K562 (cell line): Measurements from ENCODE around the gene GLCCI1. TPM values are rescaled to one million over a fixed set of nuclear protein-coding genes. Genes with fewer than 3 reads are reported as not detected.

Source experiments
- ATAC-seq: fragments of 200-7000 bp; cut with Tn5 transposase; 3 replicates; pipeline ENCODE4 v1.9.1; 2020; ENCODE audit warnings: moderate library complexity
- BruUV-seq: library from RNA; stranded (reverse); fragments of 400-500 nt; replicated peaks from 2 replicates; lab custom pipeline; 2021; lab: Mats Ljungman, UMichigan
- CTCF ChIA-PET: fragments of 300-600 bp; formaldehyde crosslinking; extraction: SDS; loops from one replicate; lab custom pipeline; 2021; ENCODE audit warnings: low intra/inter-chr PET ratio; lab: Yijun Ruan, JAX
- POLR2A ChIA-PET: fragments of 300-600, 350-650 bp; sonication (Branson Sonifier 250); formaldehyde crosslinking; extraction: SDS; loops from one replicate; lab custom pipeline; 2021; ENCODE audit warnings: antibody characterized with exemption, inconsistent platforms; lab: Yijun Ruan, JAX
- DNase-seq, 4 experiments: peaks; one replicate each; pipeline versions ENCODE4 v3.0.0 to v3.0.0-alpha.2; 2011 to 2018; ENCODE audit warnings: low spot score in 3 of 4, mixed read lengths in 3 of 4; ENCODE audit errors: extremely low read depth in 1 of 4
- FAIRE-seq: peaks from 2 replicates; lab custom pipeline; 2011; peaks lifted over from hg19 to GRCh38; lab: Jason Lieb, UNC
- H2AFZ ChIP-seq: 2 replicates; pipeline ENCODE4 v1.6.0; 2011; ENCODE audit warnings: low read depth, low read length, control low read depth, inconsistent platforms
- H3K27ac ChIP-seq: fragments of 200-600 bp; 3 replicates; pipeline ENCODE4 v1.8.0; 2011; ENCODE audit warnings: low read depth, mild to moderate bottlenecking, control low read depth, inconsistent platforms, low read length, moderate library complexity, mixed read lengths; ENCODE audit errors: extremely low read depth
- H3K27me3 ChIP-seq, 2 experiments: fragments of 300-600 bp in 1 of 2; 2 replicates in 1 of 2; 3 replicates in 1 of 2; pipeline versions ENCODE4 v1.6.0 to v1.8.0; 2011; ENCODE audit warnings: inconsistent platforms in 2 of 2, low read length in 2 of 2, mild to moderate bottlenecking in 1 of 2, mixed read lengths in 1 of 2, moderate library complexity in 1 of 2; ENCODE audit not compliant: control insufficient read depth in 2 of 2, insufficient read depth in 2 of 2
- H3K36me3 ChIP-seq: fragments of 300-600 bp; 3 replicates; pipeline ENCODE4 v1.8.0; 2011; ENCODE audit warnings: mild to moderate bottlenecking, low read length, inconsistent platforms; ENCODE audit not compliant: control insufficient read depth, insufficient read depth
- H3K4me1 ChIP-seq, 2 experiments: fragments of 200-600 bp in 1 of 2; replicated peaks in 1 of 2; 2 replicates in 1 of 2; 3 replicates in 1 of 2; pipeline versions ENCODE4 v1.5.1 to v1.8.0; 2011; ENCODE audit warnings: inconsistent platforms in 2 of 2, low read length in 2 of 2, mild to moderate bottlenecking in 1 of 2, mixed read lengths in 1 of 2, moderate library complexity in 1 of 2; ENCODE audit not compliant: control insufficient read depth in 2 of 2, insufficient read depth in 2 of 2
- H3K4me2 ChIP-seq: 2 replicates; pipeline ENCODE4 v1.6.1; 2011; ENCODE audit warnings: low read length, control low read depth, inconsistent platforms, mixed read lengths; ENCODE audit not compliant: insufficient read depth
- H3K4me3 ChIP-seq: fragments of 200-600 bp; sonication (generic), shearing (Covaris generic); 2 replicates; pipeline ENCODE4 v1.5.1; 2016; ENCODE audit warnings: control low read depth, inconsistent platforms
- H3K79me2 ChIP-seq: fragments of 200-600 bp; 3 replicates; pipeline ENCODE4 v1.8.0; 2011; ENCODE audit warnings: low read length, inconsistent platforms; ENCODE audit not compliant: control insufficient read depth, insufficient read depth
- H3K9ac ChIP-seq, 2 experiments: 2 replicates each; pipeline versions ENCODE4 v1.6.0 to v1.6.1; 2011; ENCODE audit warnings: low read depth in 2 of 2, low read length in 2 of 2, control low read depth in 1 of 2, inconsistent platforms in 1 of 2, mild to moderate bottlenecking in 1 of 2, mixed read lengths in 1 of 2; ENCODE audit not compliant: insufficient read depth in 1 of 2
- H3K9me1 ChIP-seq: one replicate; pipeline ENCODE4 v1.6.0; 2011; ENCODE audit warnings: inconsistent platforms, mild to moderate bottlenecking, low read length, moderate library complexity; ENCODE audit not compliant: control insufficient read depth, insufficient read depth
- H3K9me3 ChIP-seq: replicated peaks from 2 replicates; pipeline ENCODE4 v1.5.1; 2011; ENCODE audit warnings: low read depth, low read length, inconsistent platforms; ENCODE audit not compliant: control insufficient read depth, insufficient read depth
- H4K20me1 ChIP-seq: replicated peaks from 2 replicates; pipeline ENCODE4 v1.6.1; 2011; ENCODE audit warnings: low read length, inconsistent platforms, mixed read lengths; ENCODE audit not compliant: control insufficient read depth, insufficient read depth
- ATF7 ChIP-seq: fragments of 450-650 bp; IDR thresholded peaks from 2 replicates; pipeline ENCODE4 v1.7.1; 2014; ENCODE audit warnings: mild to moderate bottlenecking, moderate library complexity
- DIDO1 ChIP-seq: fragments of 450-650 bp; IDR thresholded peaks from 2 replicates; pipeline ENCODE4 v1.6.1; 2016; ENCODE audit warnings: low read depth, missing biosample characterization, missing genetic modification characterization
- EWSR1 ChIP-seq: fragments of 450-650 bp; IDR thresholded peaks from 2 replicates; pipeline ENCODE4 v1.6.1; 2018; ENCODE audit warnings: borderline replicate concordance, mild to moderate bottlenecking, low read depth, moderate library complexity; ENCODE audit not compliant: partially characterized antibody
- FOSL1 ChIP-seq: fragments of 200-800 bp; sonication (Bioruptor generic); conservative IDR thresholded peaks from 2 replicates; pipeline ENCODE4 v1.6.1; 2016; ENCODE audit warnings: missing genetic modification characterization, missing compliant biosample characterization
- MYNN ChIP-seq, 2 experiments: sonication (generic); formaldehyde crosslinking in 1 of 2; IDR thresholded peaks; 2 replicates each; pipeline versions ENCODE4 v1.5.0 to v1.6.1; 2016 to 2020; ENCODE audit warnings: antibody characterized with exemption in 1 of 2, missing genetic modification reagents in 1 of 2
- SPI1 ChIP-seq: IDR thresholded peaks from 2 replicates; pipeline ENCODE4 v1.6.1; 2011; ENCODE audit warnings: low read depth, low read length, control low read depth, borderline replicate concordance
- ZNF780A ChIP-seq: fragments of 250-450 bp; sonication (Bioruptor Pico); IDR thresholded peaks from 2 replicates; pipeline ENCODE4 v1.5.0; 2021; ENCODE audit warnings: mild to moderate bottlenecking
- WGBS: fragments of 100-300 bp; shearing (Covaris generic); methylation state at CpG from one replicate; pipeline ENCODE4 v1.1.6; 2016; ENCODE audit warnings: low coverage, mixed read lengths; ENCODE audit not compliant: insufficient coverage; ENCODE audit errors: missing lambda C conversion rate; 5-methylcytosine and 5-hydroxymethylcytosine counted together
- in situ Hi-C: fragments of 300-500 bp; cut with MboI; formaldehyde crosslinking; loops from 4 replicates; pipeline ENCODE4 v1.15.0; 2018; ENCODE audit warnings: inconsistent platforms, mixed read lengths
- intact Hi-C: fragments of 100-400 bp; cut with micrococcal nuclease; formaldehyde crosslinking; loops from 2 replicates; pipeline ENCODE4 v1.14.2; 2022
- polyA plus RNA-seq, 8 experiments: library from polyadenylated mRNA; depleted of rRNA in 4 of 8; stranded (reverse) in 5 of 8; unstranded in 3 of 8; fragments of >200 nt; fragmentation: Nextera tagmentation in 2 of 8; fragmentation: Illumina TruSeq in 1 of 8; extraction: Ambion mirVana in 2 of 8; extraction: Trizol in 1 of 8; gene quantifications; 2 replicates each; pipeline versions ENCODE4 v1.2.1 to v1.2.3, GENCODE V29; 2011 to 2014; ENCODE audit warnings: inconsistent platforms in 1 of 8, missing spikeins in 1 of 8
- total RNA-seq, 7 experiments: library from RNA; depleted of rRNA in 6 of 7; stranded (reverse); fragments of >200 nt in 6 of 7; fragmentation: Illumina TruSeq in 2 of 7; extraction: Trizol in 2 of 7; gene quantifications; 2 replicates each; pipeline versions ENCODE4 v1.2.1 to v1.2.3, GENCODE V29; 2011 to 2021; ENCODE audit warnings: low replicate concordance in 1 of 7
- TF ChIP-seq, protein P1 (sequence below), 2 experiments: fragments of 450-650 bp; IDR thresholded peaks; 2 replicates each; pipeline ENCODE4 v1.6.1; 2016
- TF ChIP-seq, protein P2 (sequence below): sonication (generic); formaldehyde crosslinking; IDR thresholded peaks from 2 replicates; pipeline ENCODE4 v1.8.0; 2022; ENCODE audit warnings: mild to moderate bottlenecking, missing genetic modification reagents
- TF ChIP-seq, protein P3 (sequence below): sonication (generic); formaldehyde crosslinking; IDR thresholded peaks from 2 replicates; pipeline ENCODE4 v1.8.0; 2022; ENCODE audit warnings: mild to moderate bottlenecking, missing genetic modification reagents

GLCCI1 gene
- total and polyA plus RNA-seq, 9 of the 15 experiments (the other 6 are each of a cell fraction or from before 2014, with no cell fraction given) = 2.7 to 11.9 (median 7.2) TPM

DNA sequence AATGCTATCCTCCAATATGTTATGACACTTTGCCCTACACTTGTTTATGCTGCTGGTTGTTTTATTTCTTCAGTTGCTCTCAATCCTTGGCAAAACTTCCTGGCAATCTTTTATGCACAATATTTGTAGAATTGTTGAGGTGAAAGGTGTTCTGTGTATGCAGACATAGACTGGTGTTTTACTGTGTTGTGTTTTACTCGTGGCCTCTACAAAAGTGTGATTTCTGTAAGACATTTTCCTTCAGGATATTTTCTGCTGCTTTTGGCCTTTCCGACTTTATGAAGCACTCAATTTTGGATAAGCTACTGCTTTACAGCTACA is 21.8 kb downstream of the GLCCI1 start:
- Histone ChIP-seq H3K9ac (no peak overlapping the region), H3K27ac (no peak overlapping the region), H3K4me3 (no peak overlapping the region), H3K9me1 (no peaks in the 10 kb centered on the region), H3K9me3 (peaks cover 3% of the 10 kb centered on the region), H3K79me2 (peaks cover 30% of the 10 kb centered on the region), H3K27me3 (no peaks in the 10 kb centered on the region), H3K36me3 (no peaks in the 10 kb centered on the region), H4K20me1 (no peaks in the 10 kb centered on the region), H3K4me1 (peaks cover 0 to 12% of the 10 kb centered on the region in 2 experiments; a peak in 2 of 5 replicates), H3K4me2 (no peak overlapping the region), H2AFZ (no peak overlapping the region)
- no TSS peak for BruUV-seq
- intact Hi-C loops (no loop called here), in situ Hi-C loops (no loop called here)
- POLR2A ChIA-PET = interaction anchor here (0.7 to 2.0 kb wide), 2 partner anchors 12 to 20 kb away, joined by 3 to 12 read pairs; no protein-coding TSS in a partner anchor
- no peak for ATAC-seq
- no peak for FAIRE-seq
- CTCF ChIA-PET = no interaction called here
- WGBS = 53% methylated on average over 2 of the region's 2 CpGs
- no peak for DNase-seq
- TF ChIP-seq ATF7 = no peak
- no peak for TF ChIP-seq ZNF780A
- no peak for TF ChIP-seq DIDO1 (tag)
- TF ChIP-seq EWSR1 = no peak
- no peak for TF ChIP-seq FOSL1 (tag)
- TF ChIP-seq SPI1 = no peak
- TF ChIP-seq, protein P1, sequence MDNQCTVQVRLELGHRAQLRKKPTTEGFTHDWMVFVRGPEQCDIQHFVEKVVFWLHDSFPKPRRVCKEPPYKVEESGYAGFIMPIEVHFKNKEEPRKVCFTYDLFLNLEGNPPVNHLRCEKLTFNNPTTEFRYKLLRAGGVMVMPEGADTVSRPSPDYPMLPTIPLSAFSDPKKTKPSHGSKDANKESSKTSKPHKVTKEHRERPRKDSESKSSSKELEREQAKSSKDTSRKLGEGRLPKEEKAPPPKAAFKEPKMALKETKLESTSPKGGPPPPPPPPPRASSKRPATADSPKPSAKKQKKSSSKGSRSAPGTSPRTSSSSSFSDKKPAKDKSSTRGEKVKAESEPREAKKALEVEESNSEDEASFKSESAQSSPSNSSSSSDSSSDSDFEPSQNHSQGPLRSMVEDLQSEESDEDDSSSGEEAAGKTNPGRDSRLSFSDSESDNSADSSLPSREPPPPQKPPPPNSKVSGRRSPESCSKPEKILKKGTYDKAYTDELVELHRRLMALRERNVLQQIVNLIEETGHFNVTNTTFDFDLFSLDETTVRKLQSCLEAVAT (IDR thresholded peaks at IDR 0.05) = no peak
- TF ChIP-seq, protein P2, sequence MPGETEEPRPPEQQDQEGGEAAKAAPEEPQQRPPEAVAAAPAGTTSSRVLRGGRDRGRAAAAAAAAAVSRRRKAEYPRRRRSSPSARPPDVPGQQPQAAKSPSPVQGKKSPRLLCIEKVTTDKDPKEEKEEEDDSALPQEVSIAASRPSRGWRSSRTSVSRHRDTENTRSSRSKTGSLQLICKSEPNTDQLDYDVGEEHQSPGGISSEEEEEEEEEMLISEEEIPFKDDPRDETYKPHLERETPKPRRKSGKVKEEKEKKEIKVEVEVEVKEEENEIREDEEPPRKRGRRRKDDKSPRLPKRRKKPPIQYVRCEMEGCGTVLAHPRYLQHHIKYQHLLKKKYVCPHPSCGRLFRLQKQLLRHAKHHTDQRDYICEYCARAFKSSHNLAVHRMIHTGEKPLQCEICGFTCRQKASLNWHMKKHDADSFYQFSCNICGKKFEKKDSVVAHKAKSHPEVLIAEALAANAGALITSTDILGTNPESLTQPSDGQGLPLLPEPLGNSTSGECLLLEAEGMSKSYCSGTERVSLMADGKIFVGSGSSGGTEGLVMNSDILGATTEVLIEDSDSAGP (CRISPR knock-in tag) = no peak
- TF ChIP-seq, protein P3, sequence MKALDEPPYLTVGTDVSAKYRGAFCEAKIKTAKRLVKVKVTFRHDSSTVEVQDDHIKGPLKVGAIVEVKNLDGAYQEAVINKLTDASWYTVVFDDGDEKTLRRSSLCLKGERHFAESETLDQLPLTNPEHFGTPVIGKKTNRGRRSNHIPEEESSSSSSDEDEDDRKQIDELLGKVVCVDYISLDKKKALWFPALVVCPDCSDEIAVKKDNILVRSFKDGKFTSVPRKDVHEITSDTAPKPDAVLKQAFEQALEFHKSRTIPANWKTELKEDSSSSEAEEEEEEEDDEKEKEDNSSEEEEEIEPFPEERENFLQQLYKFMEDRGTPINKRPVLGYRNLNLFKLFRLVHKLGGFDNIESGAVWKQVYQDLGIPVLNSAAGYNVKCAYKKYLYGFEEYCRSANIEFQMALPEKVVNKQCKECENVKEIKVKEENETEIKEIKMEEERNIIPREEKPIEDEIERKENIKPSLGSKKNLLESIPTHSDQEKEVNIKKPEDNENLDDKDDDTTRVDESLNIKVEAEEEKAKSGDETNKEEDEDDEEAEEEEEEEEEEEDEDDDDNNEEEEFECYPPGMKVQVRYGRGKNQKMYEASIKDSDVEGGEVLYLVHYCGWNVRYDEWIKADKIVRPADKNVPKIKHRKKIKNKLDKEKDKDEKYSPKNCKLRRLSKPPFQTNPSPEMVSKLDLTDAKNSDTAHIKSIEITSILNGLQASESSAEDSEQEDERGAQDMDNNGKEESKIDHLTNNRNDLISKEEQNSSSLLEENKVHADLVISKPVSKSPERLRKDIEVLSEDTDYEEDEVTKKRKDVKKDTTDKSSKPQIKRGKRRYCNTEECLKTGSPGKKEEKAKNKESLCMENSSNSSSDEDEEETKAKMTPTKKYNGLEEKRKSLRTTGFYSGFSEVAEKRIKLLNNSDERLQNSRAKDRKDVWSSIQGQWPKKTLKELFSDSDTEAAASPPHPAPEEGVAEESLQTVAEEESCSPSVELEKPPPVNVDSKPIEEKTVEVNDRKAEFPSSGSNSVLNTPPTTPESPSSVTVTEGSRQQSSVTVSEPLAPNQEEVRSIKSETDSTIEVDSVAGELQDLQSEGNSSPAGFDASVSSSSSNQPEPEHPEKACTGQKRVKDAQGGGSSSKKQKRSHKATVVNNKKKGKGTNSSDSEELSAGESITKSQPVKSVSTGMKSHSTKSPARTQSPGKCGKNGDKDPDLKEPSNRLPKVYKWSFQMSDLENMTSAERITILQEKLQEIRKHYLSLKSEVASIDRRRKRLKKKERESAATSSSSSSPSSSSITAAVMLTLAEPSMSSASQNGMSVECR (CRISPR knock-in tag) = no peak
- no peak for TF ChIP-seq MYNN (IDR thresholded peaks at IDR 0.05)
- no peak for TF ChIP-seq MYNN (CRISPR knock-in tag; IDR thresholded peaks at IDR 0.05)
